ENCODE results near the gene NPVF.

NPVF gene

DNA sequence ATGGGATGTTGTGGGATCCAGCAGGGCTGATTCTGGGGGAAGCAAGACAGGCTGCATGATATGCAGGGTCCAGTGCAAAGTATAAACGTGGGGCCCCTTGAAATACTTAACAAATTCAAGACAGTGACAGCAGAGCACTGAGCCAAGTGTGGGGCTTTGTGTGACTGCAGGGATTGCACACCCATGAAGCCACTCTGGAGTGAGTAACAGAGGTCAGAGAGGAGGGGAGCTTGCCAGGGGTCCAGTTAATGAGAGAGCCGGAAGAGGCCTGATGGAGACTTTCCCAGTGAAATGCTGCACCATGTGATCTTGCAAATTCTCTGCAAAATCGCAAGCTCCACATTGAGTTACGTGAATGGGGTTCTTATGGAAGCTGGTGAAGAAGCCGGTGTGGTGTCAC lies 5.6 kb downstream of the NPVF start:
- TF ChIP-seq, protein P1, sequence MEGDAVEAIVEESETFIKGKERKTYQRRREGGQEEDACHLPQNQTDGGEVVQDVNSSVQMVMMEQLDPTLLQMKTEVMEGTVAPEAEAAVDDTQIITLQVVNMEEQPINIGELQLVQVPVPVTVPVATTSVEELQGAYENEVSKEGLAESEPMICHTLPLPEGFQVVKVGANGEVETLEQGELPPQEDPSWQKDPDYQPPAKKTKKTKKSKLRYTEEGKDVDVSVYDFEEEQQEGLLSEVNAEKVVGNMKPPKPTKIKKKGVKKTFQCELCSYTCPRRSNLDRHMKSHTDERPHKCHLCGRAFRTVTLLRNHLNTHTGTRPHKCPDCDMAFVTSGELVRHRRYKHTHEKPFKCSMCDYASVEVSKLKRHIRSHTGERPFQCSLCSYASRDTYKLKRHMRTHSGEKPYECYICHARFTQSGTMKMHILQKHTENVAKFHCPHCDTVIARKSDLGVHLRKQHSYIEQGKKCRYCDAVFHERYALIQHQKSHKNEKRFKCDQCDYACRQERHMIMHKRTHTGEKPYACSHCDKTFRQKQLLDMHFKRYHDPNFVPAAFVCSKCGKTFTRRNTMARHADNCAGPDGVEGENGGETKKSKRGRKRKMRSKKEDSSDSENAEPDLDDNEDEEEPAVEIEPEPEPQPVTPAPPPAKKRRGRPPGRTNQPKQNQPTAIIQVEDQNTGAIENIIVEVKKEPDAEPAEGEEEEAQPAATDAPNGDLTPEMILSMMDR (IDR thresholded peaks at IDR 0.05; ENCODE audit: low read depth, low read length, missing control alignments) = no peak
- in situ Hi-C loops (cut with HindIII; ENCODE audit: low pct_ligation_motif_present, low sequenced_read_pairs) = no loop called here

DNA sequence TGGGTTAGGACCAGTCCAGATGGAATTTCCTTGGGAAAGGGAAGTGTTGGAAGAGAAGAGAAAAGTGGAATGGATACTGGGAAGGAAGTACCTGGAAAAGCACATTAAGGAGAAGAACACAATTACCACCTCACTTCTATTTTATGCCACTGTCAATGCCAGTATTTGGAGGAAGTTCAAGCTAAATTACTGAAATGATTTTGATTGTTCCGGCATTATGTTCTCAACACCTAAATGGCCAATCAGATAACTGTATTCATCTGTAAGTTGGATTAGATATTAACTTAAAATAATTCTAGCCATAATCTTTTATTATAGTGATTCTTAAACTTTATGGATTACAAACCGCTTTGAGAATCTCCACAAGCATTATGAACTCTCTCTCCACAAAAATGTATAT lies 7.3 kb downstream of the NPVF start:
- DNase-seq = no peak
- no peak overlapping the region for H3K27ac ChIP-seq
- in situ Hi-C loops (cut with HindIII; ENCODE audit: low pct_ligation_motif_present, low sequenced_read_pairs) = no loop called here
- H3K27me3 ChIP-seq (replicated peaks) = peaks cover 2% of the 10 kb centered on the region
- H3K4me3 ChIP-seq (ENCODE audit: low read depth, low read length) = no peak overlapping the region
- TF ChIP-seq, protein P1 (IDR thresholded peaks at IDR 0.05; ENCODE audit: low read depth, low read length, missing control alignments) = no peak
- H3K36me3 ChIP-seq (replicated peaks) = no peaks in the 10 kb centered on the region

More for the DNA sequence above, 5.6 kb downstream of the NPVF start:
- no peaks in the 10 kb centered on the region for H3K36me3 ChIP-seq (replicated peaks)
- H3K4me3 ChIP-seq (ENCODE audit: low read depth, low read length) = no peak overlapping the region
- no peak overlapping the region for H3K27ac ChIP-seq
- no peak for DNase-seq
- H3K27me3 ChIP-seq (replicated peaks) = no peaks in the 10 kb centered on the region

DNA sequence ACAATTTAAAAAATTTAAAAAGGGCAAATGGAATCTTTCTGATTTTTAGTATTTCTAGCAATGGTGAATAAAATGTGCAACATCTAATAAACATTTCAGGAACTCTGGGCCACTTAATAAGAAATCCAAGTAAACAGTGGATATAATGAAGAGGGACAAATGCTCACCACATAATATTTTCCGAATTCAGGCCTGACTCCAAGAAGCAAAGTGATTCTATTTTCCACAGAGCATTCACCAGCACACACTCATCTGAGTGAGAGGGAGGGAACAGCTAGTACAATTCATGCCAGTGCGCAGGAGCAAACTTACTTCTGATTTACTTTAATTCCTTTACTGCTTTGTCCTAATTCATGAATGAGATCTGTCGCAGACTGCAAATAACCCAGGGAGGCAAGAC lies 10.1 kb downstream of the NPVF start:
- Histone ChIP-seq H3K27me3 (replicated peaks) (peaks cover 2% of the 10 kb centered on the region), H3K4me3 (ENCODE audit: low read depth, low read length) (no peak overlapping the region), H3K36me3 (replicated peaks) (no peaks in the 10 kb centered on the region), H3K27ac (no peak overlapping the region)
- TF ChIP-seq, protein P1 (IDR thresholded peaks at IDR 0.05; ENCODE audit: low read depth, low read length, missing control alignments) = no peak
- in situ Hi-C loops (cut with HindIII; ENCODE audit: low pct_ligation_motif_present, low sequenced_read_pairs) = no loop called here
- no peak for DNase-seq

DNA sequence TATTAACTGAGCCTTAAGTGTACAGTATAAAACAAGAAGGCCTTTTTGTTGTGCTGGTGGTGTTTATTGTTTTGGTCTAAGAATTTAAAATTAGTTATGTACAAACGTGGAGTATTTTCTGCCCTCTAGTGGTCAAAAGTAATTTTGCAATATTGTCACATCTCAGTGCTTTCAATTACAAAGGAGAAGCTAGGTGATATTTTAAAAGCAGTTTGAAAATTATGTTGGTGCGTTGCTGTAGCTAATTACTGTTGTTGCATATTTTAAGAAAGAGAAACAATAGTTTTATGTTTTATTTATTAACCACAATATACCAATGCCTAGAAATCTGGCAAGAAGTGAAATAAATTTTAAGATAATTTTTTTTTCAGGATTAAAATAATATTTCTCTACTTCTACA lies 11.4 kb downstream of the NPVF start:
- Histone ChIP-seq H3K27ac (no peak overlapping the region), H3K27me3 (replicated peaks) (peaks cover 2% of the 10 kb centered on the region), H3K36me3 (replicated peaks) (no peaks in the 10 kb centered on the region), H3K4me3 (ENCODE audit: low read depth, low read length) (no peak overlapping the region)
- TF ChIP-seq, protein P1 (IDR thresholded peaks at IDR 0.05; ENCODE audit: low read depth, low read length, missing control alignments) = peak; percentile 49
- in situ Hi-C loops (cut with HindIII; ENCODE audit: low pct_ligation_motif_present, low sequenced_read_pairs) = no loop called here
- no peak for DNase-seq

DNA sequence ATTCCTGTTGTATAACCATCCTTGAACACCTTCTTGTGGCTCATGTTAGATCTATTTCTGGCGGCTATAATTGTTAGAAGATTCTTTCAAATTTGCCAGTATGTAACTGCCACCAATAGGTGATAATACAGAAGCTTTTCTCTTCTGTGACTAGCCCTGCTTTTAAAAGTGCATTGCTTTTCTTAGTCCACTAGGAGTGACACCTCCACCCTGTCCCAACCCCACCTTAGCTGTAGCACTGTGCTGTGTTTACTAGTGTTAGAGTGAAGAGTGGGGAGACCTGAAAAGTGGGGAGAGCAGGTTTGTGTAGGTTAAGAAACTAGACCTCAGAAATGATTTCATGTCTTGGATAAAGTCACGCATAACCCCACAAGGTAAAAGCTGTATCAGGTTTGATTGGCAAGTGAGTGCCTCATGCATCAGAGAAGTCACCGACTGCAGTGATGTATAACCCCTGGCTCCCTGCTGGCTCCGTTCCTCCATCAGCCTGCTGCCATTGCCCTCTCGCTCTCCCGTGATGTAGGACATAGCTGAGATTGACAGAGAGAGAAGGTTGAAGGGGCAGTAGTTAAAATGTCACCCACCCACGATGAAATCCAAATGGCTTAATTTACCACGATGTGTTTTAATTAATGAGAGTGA lies 12.5 kb downstream of the NPVF start:
- Histone ChIP-seq H3K27me3 (replicated peaks) (peaks cover 2% of the 10 kb centered on the region), H3K27ac (no peak overlapping the region), H3K4me3 (ENCODE audit: low read depth, low read length) (no peak overlapping the region), H3K36me3 (replicated peaks) (no peaks in the 10 kb centered on the region)
- no peak for DNase-seq
- TF ChIP-seq, protein P1 (IDR thresholded peaks at IDR 0.05; ENCODE audit: low read depth, low read length, missing control alignments) = peak; percentile 13
- in situ Hi-C loops (cut with HindIII; ENCODE audit: low pct_ligation_motif_present, low sequenced_read_pairs) = no loop called here

Data from brain microvascular endothelial cell (primary cell).